SK-N-MC (cell line): Measurements from ENCODE around the gene TLE2.

ENCODE experiments used
- DNase-seq: peaks from one replicate; pipeline ENCODE4 v3.0.0-alpha.2; 2011; ENCODE audit warnings: low read depth, low spot score
- H3K27ac ChIP-seq: fragments of 200-600 bp; sonication (generic); 2 replicates; pipeline ENCODE4 v1.5.1; 2016; ENCODE audit warnings: mixed run types
- H3K36me3 ChIP-seq: fragments of 200-600 bp; sonication (generic); 2 replicates; pipeline ENCODE4 v1.6.1; 2017; ENCODE audit warnings: antibody characterized with exemption, low read length, mixed read lengths; ENCODE audit not compliant: insufficient read depth
- H3K4me3 ChIP-seq: fragments of 200-600 bp; sonication (generic); 2 replicates; pipeline ENCODE4 v1.5.1; 2016
- H3K9ac ChIP-seq: fragments of 200-600 bp; sonication (generic); 2 replicates; pipeline ENCODE4 v1.8.0; 2017; ENCODE audit warnings: mixed run types, mixed read lengths; ENCODE audit not compliant: insufficient read length
- H3K9me3 ChIP-seq: fragments of 200-600 bp; sonication (generic); 2 replicates; pipeline ENCODE4 v1.6.1; 2017; ENCODE audit warnings: low read depth, mild to moderate bottlenecking, antibody characterized with exemption, low read length, moderate library complexity, mixed read lengths
- EZH2 ChIP-seq: fragments of 200-600 bp; sonication (generic); IDR thresholded peaks from one replicate; pipeline ENCODE4 v1.6.1; 2017; ENCODE audit warnings: antibody characterized with exemption
- FOXP2 ChIP-seq: optimal IDR thresholded peaks from 2 replicates; pipeline ENCODE3; 2011; ENCODE audit warnings: mild to moderate bottlenecking, moderate library complexity; ENCODE audit not compliant: insufficient read depth; ENCODE audit errors: extremely low read length, control extremely low read depth
- POLR2AphosphoS5 ChIP-seq: IDR thresholded peaks from 2 replicates; pipeline ENCODE4 v1.6.1; 2012; ENCODE audit warnings: mild to moderate bottlenecking, low read depth, low read length, borderline replicate concordance

The TLE2 gene

DNA sequence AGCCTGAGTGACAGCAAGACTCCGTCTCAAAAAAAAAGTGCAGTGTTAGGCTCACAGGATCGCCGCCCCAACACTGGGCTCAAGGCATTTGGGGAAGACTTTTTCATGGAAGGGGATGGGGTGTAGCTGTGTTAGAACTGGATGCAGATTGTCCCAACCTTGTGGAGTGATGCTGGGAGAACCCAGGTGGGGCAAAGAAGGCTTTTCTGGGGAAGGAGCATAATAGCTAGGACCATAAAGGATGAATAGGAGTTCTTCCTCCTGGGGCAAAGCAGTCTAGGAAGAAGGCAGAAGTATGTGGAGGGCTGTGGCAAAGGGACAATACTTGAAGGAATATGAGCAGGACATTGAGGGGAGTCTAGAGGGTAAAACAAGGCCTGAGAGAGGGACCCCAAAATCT is 40.5 kb downstream of the TLE2 start:
- Histone ChIP-seq H3K36me3 (no peaks in the 10 kb centered on the region), H3K27ac (no peak overlapping the region), H3K4me3 (no peak overlapping the region), H3K9ac (no peak overlapping the region), H3K9me3 (no peaks in the 10 kb centered on the region)
- DNase-seq, result no peak
- no peak for TF ChIP-seq FOXP2

DNA sequence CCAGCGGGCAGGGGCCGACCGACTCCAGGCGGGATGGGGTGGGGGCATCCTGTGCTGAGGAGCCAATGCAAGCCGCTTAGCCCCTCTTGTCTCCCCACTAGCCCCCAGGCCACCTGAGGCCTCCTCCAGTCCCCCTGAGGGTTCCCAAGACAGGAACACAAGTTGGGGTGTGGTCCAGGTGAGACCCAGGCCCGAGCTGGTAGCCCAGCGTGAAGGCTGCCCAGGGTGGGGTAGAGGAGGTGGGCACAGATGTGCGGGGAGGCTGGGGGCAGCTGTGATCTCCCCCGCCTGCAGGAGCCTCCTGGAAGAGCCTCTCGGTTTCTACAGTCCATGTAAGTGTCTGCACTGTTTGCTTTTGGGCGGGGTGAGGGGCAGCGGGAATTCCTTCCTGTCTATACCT is 41.3 kb downstream of the TLE2 start:
- Histone ChIP-seq H3K9me3 (no peaks in the 10 kb centered on the region), H3K27ac (no peak overlapping the region), H3K36me3 (no peaks in the 10 kb centered on the region), H3K4me3 (no peak overlapping the region), H3K9ac (no peak overlapping the region)
- DNase-seq, result no peak
- TF ChIP-seq POLR2AphosphoS5 (no peak), EZH2 (no peak), FOXP2 (no peak)

DNA sequence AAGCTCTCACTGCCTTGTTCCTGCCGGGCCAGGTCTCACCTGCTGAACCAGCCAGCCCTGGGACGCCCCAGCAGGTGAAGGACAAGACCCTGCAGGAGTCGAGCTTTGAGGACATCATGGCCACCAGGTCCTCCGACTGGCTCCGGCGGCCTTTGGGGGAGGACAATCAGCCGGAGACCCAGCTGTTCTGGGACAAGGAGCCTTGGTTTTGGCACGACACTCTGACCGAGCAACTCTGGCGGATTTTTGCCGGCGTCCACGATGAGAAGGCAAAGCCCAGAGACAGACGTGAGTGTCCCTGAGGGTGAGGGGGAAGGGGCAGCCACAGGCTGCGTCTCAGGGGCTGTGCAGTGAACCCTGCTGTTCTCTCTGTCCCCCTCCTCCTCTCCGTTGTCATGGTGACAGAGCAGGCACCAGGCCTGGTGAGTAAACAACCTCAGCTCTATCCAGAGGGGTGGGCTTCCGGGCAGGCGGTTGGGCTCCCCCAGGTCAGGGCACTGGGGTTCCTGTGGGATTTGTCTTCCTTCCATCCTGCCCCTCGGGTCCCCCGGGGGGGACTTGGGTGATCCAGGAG is 42.0 kb downstream of the TLE2 start:
- H3K4me3 ChIP-seq, result no peak overlapping the region
- no peak overlapping the region for H3K27ac ChIP-seq
- TF ChIP-seq FOXP2 (peak; percentile 85), EZH2 (no peak), POLR2AphosphoS5 (no peak)
- H3K9me3 ChIP-seq, result no peaks in the 10 kb centered on the region
- no peak for DNase-seq
- H3K36me3 ChIP-seq, result no peaks in the 10 kb centered on the region
- H3K9ac ChIP-seq, result no peak overlapping the region

DNA sequence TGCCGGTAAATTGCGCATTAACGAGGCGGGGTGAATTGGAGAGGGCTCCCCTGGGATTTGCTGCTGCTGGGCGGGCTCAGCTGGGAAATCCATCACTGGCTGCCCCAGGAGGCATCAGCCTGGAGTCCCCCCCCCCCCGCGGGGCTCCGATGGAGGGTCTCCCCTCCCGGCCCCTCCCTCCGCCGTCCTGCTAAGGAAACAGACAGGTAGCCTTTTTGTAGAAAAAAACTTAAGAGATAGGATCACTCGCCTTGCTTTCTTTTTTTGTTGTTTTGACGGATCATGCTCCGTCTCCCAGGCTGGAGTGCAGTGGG is 44.9 kb downstream of the TLE2 start:
- Histone ChIP-seq H3K9me3 (no peaks in the 10 kb centered on the region), H3K9ac (no peak overlapping the region), H3K36me3 (no peaks in the 10 kb centered on the region), H3K27ac (no peak overlapping the region), H3K4me3 (peak overlapping the region; percentile 62)
- DNase-seq, result peak; percentile 91
- TF ChIP-seq POLR2AphosphoS5, result no peak
- peak; percentile 96 for TF ChIP-seq FOXP2
- TF ChIP-seq EZH2, result no peak

DNA sequence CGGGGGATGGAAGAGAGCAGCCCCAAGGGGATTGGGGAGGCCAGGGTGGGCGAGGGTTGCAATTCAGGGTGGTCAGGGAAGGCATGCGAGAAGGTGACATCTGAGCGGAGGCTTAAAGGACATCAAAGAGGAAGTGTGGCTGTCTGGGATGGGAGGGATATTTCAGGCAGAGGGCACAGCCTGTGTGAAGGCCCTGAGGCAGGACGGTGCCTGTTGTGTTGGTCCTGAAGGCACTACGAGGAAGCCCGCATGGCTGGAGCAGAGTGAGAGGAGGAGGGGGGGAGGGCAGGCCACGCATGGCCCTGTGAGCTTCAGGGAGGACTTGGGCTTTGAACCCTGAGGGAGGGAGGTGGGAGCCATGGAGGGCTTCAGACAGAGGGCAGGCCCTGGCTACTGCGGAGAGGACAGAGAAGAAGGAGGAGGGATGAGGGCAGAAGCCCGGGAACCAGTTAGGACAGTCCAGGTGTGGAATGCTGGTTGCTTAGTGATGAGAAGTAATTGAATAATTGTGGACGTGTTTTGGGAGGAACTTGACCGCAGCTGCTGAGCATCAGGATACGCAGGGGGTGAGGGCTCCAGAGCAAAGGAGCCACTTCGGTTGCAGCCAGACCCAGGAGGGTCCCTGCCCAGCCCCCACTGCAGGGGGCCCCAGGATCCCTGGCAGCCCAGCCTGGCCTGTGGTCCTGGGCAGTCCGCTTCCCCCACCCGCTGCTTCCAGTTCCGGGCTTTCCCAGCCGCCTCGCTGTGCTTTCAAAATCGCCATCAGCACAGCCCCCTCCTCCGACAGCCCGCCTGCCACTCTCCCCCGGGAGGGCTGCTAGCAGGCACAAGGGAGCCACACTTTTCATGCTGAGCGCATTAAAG is 45.5 kb downstream of the TLE2 start:
- H3K9ac ChIP-seq, result no peak overlapping the region
- no peaks in the 10 kb centered on the region for H3K9me3 ChIP-seq
- H3K4me3 ChIP-seq, result peak overlapping the region; percentile 62

DNA sequence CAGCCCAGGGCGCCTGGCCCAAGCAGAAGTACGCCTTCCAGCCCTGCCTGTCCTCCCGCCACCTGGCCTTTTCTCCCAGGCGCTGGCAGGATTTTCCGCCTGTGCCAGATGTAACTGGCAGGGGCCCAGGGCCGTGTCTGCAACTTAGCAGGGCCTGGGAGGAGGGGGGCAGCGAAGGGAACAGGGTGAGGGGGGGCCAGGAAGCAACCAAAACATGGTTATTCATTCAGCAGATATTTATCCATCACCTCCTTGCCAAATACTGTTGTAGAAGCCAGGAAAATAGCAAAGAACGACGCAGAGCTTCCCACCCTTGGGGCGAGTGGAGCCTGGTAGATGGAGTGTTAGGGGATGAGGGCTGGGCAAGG is 46.1 kb downstream of the TLE2 start:
- Histone ChIP-seq H3K27ac (peak overlapping the region; percentile 82), H3K9me3 (no peaks in the 10 kb centered on the region), H3K4me3 (peak overlapping the region; percentile 62), H3K9ac (no peak overlapping the region), H3K36me3 (no peaks in the 10 kb centered on the region)
- peak; percentile 75 for DNase-seq
- TF ChIP-seq EZH2 (no peak), FOXP2 (peak; percentile 56), POLR2AphosphoS5 (peak; percentile 55; the same call in 1 of the 2 replicates)

More for the DNA sequence above, 45.5 kb downstream of the TLE2 start:
- no peak for DNase-seq
- TF ChIP-seq POLR2AphosphoS5 (peak; percentile 81), EZH2 (no peak), FOXP2 (no peak)
- peak overlapping the region; percentile 56; the same call in 1 of the 2 replicates for H3K27ac ChIP-seq
- no peaks in the 10 kb centered on the region for H3K36me3 ChIP-seq

DNA sequence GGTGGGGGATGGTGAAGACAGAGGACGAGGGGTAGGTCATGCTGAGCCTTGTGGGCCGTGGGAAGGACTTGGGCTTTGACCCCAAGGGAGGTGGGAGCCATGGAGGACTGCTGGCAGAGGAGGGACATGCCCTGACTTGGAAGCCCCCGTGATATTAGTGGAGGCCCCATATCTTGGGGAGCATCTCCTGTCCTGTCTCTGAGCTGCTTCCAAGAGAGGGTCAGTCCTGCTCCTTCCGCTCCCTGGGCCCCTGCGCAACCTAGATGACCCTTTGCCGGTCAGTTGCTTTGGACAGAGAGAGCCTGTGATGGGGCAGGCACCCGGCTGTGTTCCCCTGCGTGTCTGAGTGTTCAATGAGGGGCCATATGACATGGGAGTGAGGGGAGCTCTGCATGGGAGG is 46.5 kb downstream of the TLE2 start:
- TF ChIP-seq FOXP2, result no peak
- TF ChIP-seq POLR2AphosphoS5, result no peak
- TF ChIP-seq EZH2, result no peak
- H3K9ac ChIP-seq, result no peak overlapping the region
- H3K36me3 ChIP-seq, result no peaks in the 10 kb centered on the region
- DNase-seq, result no peak
- peak overlapping the region; percentile 62 for H3K4me3 ChIP-seq
- peak overlapping the region; percentile 82 for H3K27ac ChIP-seq
- H3K9me3 ChIP-seq, result no peaks in the 10 kb centered on the region

DNA sequence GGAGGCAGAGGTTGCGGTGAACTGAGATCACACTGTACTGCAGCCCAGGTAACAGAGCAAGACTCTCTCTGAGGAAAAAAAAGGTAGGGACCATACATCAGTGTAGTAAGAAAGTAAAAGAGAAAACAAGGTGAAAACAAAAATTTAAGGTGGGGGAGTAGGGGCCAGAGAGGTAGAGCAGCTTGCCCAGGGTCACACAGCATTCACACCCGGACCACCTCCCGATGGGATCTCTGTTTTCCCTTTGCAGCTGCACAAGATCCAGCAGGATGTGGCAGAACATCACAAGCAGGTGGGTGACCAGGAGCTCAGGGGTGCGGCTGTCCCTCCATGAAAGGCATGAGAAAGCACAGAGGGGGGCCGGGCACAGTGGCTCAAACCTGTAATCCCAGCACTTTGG is 47.2 kb downstream of the TLE2 start:
- Histone ChIP-seq H3K9me3 (no peaks in the 10 kb centered on the region), H3K4me3 (no peak overlapping the region), H3K9ac (no peak overlapping the region), H3K36me3 (no peaks in the 10 kb centered on the region), H3K27ac (no peak overlapping the region)
- no peak for TF ChIP-seq POLR2AphosphoS5
- DNase-seq, result no peak

DNA sequence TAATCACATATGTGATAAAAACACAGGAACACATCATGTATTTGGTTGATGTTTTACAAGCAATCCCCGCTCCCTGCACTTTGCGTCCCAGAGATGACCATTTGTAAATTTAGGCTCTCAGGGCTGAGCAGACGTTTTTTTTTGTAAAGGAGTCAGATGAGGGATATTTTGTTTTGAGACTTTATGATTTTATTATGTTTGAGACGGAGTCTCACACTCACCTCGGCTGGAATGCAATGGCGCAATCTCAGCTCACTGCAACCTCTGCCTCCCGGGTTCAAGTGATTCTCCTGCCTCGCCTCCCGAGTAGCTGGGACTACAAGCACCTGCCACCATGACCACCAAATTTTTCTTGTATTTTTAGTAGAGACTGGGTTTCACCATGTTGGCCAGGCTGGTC is 50.3 kb downstream of the TLE2 start:
- no peak overlapping the region for H3K27ac ChIP-seq
- DNase-seq, result no peak
- no peak overlapping the region for H3K4me3 ChIP-seq
- H3K9ac ChIP-seq, result no peak overlapping the region
- no peak for TF ChIP-seq EZH2
- TF ChIP-seq POLR2AphosphoS5, result no peak
- TF ChIP-seq FOXP2, result no peak
- no peaks in the 10 kb centered on the region for H3K36me3 ChIP-seq
- no peaks in the 10 kb centered on the region for H3K9me3 ChIP-seq
